OCI-LY7 (cell line): ENCODE results near the gene CARNS1. TPM values are rescaled to one million over a fixed set of nuclear protein-coding genes. Genes with fewer than 3 reads are reported as not detected.

Source experiments
- BruUV-seq: library from RNA; stranded (reverse); fragments of 400-500 nt; replicated peaks from 2 replicates; lab custom pipeline; 2021; lab: Mats Ljungman, UMichigan
- CTCF ChIA-PET: fragments of 300-600 bp; sonication (Branson Sonifier 250); formaldehyde crosslinking; loops from one replicate; lab custom pipeline; 2022; ENCODE audit warnings: antibody characterized with exemption; ENCODE audit not compliant: unreplicated experiment; lab: Charles Lee
- POLR2A ChIA-PET: fragments of 300-600 bp; sonication (Branson Sonifier 250); formaldehyde crosslinking; loops from one replicate; lab custom pipeline; 2022; ENCODE audit warnings: antibody characterized with exemption; lab: Charles Lee
- DNase-seq: peaks from one replicate; pipeline ENCODE4 v3.0.0-alpha.2; 2015; ENCODE audit warnings: low spot score
- H2AFZ ChIP-seq: fragments of 200-600 bp; sonication (generic), shearing (Covaris generic); 2 replicates; pipeline ENCODE4 v1.6.1; 2014; ENCODE audit warnings: mild to moderate bottlenecking, antibody characterized with exemption, low read length, moderate library complexity
- H3K27ac ChIP-seq: fragments of 200-600 bp; sonication (generic); 2 replicates; pipeline ENCODE4 v1.5.1; 2014; ENCODE audit warnings: mixed run types, low read depth, mild to moderate bottlenecking, moderate library complexity, low read length, inconsistent platforms; ENCODE audit not compliant: poor library complexity, severe bottlenecking
- H3K36me3 ChIP-seq: fragments of 200-600 bp; sonication (generic); 2 replicates; pipeline ENCODE4 v1.6.1; 2014; ENCODE audit warnings: mild to moderate bottlenecking, antibody characterized with exemption, low read length, moderate library complexity, mixed read lengths; ENCODE audit not compliant: insufficient read depth
- H3K4me1 ChIP-seq: fragments of 200-600 bp; sonication (generic); 2 replicates; pipeline ENCODE4 v1.5.1; 2014; ENCODE audit warnings: mild to moderate bottlenecking, low read length; ENCODE audit not compliant: insufficient read depth, poor library complexity, severe bottlenecking
- H3K4me2 ChIP-seq: fragments of 200-600 bp; sonication (generic); 2 replicates; pipeline ENCODE4 v1.6.1; 2014; ENCODE audit warnings: mild to moderate bottlenecking, low read length
- H3K4me3 ChIP-seq: fragments of 200-600 bp; sonication (generic); 2 replicates; pipeline ENCODE4 v1.5.1; 2014; ENCODE audit warnings: mild to moderate bottlenecking, low read depth, low read length; ENCODE audit not compliant: poor library complexity, severe bottlenecking
- H3K79me2 ChIP-seq: fragments of 200-600 bp; sonication (generic); 2 replicates; pipeline ENCODE4 v1.6.1; 2016; ENCODE audit warnings: low read depth, mild to moderate bottlenecking, low read length, moderate library complexity, mixed read lengths; ENCODE audit not compliant: insufficient read depth
- H3K9me2 ChIP-seq: fragments of 200-600 bp; sonication (generic); 2 replicates; pipeline ENCODE4 v1.6.1; 2016; ENCODE audit warnings: mild to moderate bottlenecking, low read length, mixed read lengths; ENCODE audit not compliant: insufficient read depth
- H3K9me3 ChIP-seq: fragments of 200-600 bp; sonication (generic); 2 replicates; pipeline ENCODE4 v1.6.1; 2014; ENCODE audit warnings: mild to moderate bottlenecking, mixed run types, low read length, mixed read lengths
- H4K20me1 ChIP-seq: fragments of 200-600 bp; sonication (generic); 2 replicates; pipeline ENCODE4 v1.6.1; 2014; ENCODE audit warnings: mild to moderate bottlenecking, antibody characterized with exemption, low read length, moderate library complexity, mixed read lengths; ENCODE audit not compliant: insufficient read depth
- CTCF ChIP-seq: fragments of 200-600 bp; sonication (generic); conservative IDR thresholded peaks from 2 replicates; pipeline ENCODE4 v1.5.1; 2014; ENCODE audit warnings: mild to moderate bottlenecking, antibody characterized with exemption, low read length, moderate library complexity, mixed read lengths
- EZH2phosphoT487 ChIP-seq: fragments of 200-600 bp; sonication (generic); IDR thresholded peaks from 2 replicates; pipeline ENCODE4 v1.6.1; 2018; ENCODE audit warnings: low read depth, borderline replicate concordance, mild to moderate bottlenecking, mixed run types, antibody characterized with exemption, low read length, moderate library complexity, mixed read lengths
- intact Hi-C: fragments of 100-400 bp; cut with micrococcal nuclease; formaldehyde crosslinking; loops from one replicate; pipeline ENCODE4 v1.10.0; 2022; ENCODE audit not compliant: unreplicated experiment
- total RNA-seq, 2 experiments: library from RNA; depleted of rRNA in 1 of 2; stranded (reverse); fragments of >200 nt in 1 of 2; shearing (Covaris generic) in 1 of 2; gene quantifications; 2 replicates each; pipeline ENCODE4 v1.2.3, GENCODE V29; 2014 to 2022

Gene CARNS1
- total RNA-seq, 2 experiments from 2014 or later = 0.06 to 0.21 TPM

GRCh38 chr11:67376063-67376820, 39.2 kb upstream of the CARNS1 start:
- no peak overlapping the region for H2AFZ ChIP-seq
- no peaks in the 10 kb centered on the region for H3K79me2 ChIP-seq
- no peaks in the 10 kb centered on the region for H3K36me3 ChIP-seq
- no peak overlapping the region for H3K27ac ChIP-seq
- H4K20me1 ChIP-seq = no peaks in the 10 kb centered on the region
- BruUV-seq = no TSS peak
- peaks cover 46% of the 10 kb centered on the region for H3K4me1 ChIP-seq
- H3K9me3 ChIP-seq = no peaks in the 10 kb centered on the region
- ChIA-PET POLR2A (interaction anchor here (7.7 kb wide), 1 partner anchor 23 kb away, joined by 106 read pairs; the partner anchor contains the start of gene POLD4), CTCF (interaction anchor here (0.6 to 2.2 kb wide), 2 partner anchors 25 to 106 kb away, joined by 4 to 6 read pairs; no protein-coding TSS in a partner anchor)
- intact Hi-C loops = no loop called here
- no peak overlapping the region for H3K4me2 ChIP-seq
- no peak for DNase-seq
- no peak overlapping the region for H3K4me3 ChIP-seq
- TF ChIP-seq EZH2phosphoT487 (no peak), CTCF (no peak)
- H3K9me2 ChIP-seq = no peaks in the 10 kb centered on the region

- no peak for DNase-seq
- intact Hi-C loops = no loop called here
Measured at GRCh38 chr11:67376873-67377808, 38.3 kb upstream of the CARNS1 start.

More at GRCh38 chr11:67376873-67377808, 38.3 kb upstream of the CARNS1 start:
- H3K36me3 ChIP-seq = no peaks in the 10 kb centered on the region
- H3K9me3 ChIP-seq = no peaks in the 10 kb centered on the region
- H3K27ac ChIP-seq = no peak overlapping the region
- CTCF ChIA-PET = interaction anchor here (0.6 to 2.2 kb wide), 2 partner anchors 25 to 282 kb away, joined by 3 to 6 read pairs; no protein-coding TSS in a partner anchor
- TF ChIP-seq EZH2phosphoT487 = no peak
- TF ChIP-seq CTCF = no peak
- no TSS peak for BruUV-seq
- POLR2A ChIA-PET = interaction anchor here (7.7 kb wide), 1 partner anchor 24 kb away, joined by 106 read pairs; the partner anchor contains the start of gene POLD4
- no peaks in the 10 kb centered on the region for H3K9me2 ChIP-seq
- H2AFZ ChIP-seq = no peak overlapping the region
- H3K4me1 ChIP-seq = peaks cover 44% of the 10 kb centered on the region
- no peak overlapping the region for H3K4me2 ChIP-seq
- no peaks in the 10 kb centered on the region for H4K20me1 ChIP-seq
- H3K79me2 ChIP-seq = no peaks in the 10 kb centered on the region
- H3K4me3 ChIP-seq = no peak overlapping the region
